NCI-H2171 (cell line): ENCODE measurements around the gene TM6SF1.
"Not testable (repeated sequence)": the region's sequence is repeated elsewhere in the genome, so short reads cannot be mapped to it uniquely, and the experiment has no call there.

ENCODE experiments used
- DNase-seq: peaks from one replicate; lab custom pipeline; 2025; lab: John Stamatoyannopoulos, UW

Gene TM6SF1

DNA sequence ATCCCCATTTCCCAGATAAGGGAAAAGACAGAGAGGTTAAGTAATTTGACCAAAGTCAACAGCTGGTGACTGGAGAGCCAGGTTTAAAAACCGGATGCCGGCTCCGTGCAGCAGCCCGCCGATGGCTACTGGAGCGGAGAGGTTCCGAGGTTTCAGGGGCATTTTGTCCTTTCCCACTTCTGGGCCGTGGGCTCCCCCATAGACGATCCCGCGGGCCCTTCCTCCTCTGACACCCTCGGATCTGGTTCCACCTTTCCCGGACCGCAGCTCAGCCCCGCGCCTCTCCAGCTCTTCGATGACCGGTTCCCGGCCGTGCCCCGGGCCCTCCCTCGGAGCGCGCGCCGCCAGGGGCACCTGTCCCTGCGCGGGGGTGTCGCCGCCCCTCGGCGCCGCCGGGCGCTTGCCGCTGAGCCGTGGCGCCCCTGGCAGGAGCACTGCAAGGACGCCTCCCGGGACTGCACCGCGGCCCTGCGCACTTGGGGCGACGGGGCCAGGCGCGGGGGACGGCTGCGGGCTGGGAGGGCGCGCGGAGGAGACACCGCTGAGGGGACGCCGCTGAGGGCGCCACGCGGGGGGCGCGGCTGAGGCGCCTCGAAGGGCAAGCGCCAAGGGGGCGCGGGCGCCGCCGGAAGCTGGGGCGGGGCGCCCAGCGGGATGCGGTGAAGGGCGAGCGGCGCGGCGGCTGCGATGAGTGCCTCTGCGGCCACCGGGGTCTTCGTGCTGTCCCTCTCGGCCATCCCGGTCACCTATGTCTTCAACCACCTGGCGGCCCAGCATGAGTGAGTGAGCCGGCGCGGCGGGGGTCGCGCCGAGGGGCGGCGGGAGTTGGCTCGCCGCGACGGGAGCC, at the start of gene TM6SF1:
Gene TM6SF1 (plus strand): TSS at position 652 of the 847 bp plus-strand sequence. CDS start 36 bp downstream, at position 688.
- DNase-seq = no peak

GRCh38 chr15:83057696-83058376, 49.6 kb upstream of the TM6SF1 start:
- DNase-seq = no peak

DNA sequence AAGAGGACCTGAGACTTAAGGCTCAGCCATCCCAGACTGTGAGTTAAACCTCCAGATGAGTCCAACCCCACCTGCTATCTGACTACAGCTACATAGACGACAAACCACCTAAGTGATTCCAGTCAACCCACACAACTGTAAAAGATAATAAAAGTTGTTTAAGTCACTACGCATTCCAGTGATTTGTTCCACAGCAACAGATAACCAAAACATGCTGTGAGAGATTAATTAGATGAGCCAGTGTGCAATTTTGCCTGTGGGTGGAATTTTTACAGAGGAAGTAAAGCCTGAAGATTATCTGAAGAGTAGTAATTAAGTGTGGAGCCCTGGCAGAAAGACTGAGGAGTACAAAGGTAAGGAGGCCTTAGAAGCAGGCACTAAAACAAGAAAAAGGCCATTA, 45.8 kb upstream of the TM6SF1 start:
- no peak for DNase-seq

DNA sequence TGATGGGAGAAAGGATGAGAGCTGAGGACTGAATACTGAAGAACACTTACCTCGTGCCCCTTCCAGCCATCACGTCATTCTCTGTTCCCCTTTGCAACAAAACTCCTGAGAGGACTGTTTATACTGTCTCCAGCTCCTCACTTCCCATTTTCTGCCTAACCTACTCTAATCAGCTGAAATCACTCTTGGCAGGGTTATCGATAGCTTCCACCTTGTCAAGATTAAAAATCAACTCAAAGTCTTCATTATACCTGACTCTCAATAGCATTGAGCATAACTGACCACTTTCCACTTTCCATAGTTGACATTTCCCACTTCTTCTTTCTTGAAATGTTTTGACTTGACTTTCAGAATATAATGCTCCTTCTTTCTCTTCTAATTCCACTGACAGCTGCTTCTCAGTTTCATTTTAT, 44.7 kb upstream of the TM6SF1 start:
- no peak for DNase-seq

DNA sequence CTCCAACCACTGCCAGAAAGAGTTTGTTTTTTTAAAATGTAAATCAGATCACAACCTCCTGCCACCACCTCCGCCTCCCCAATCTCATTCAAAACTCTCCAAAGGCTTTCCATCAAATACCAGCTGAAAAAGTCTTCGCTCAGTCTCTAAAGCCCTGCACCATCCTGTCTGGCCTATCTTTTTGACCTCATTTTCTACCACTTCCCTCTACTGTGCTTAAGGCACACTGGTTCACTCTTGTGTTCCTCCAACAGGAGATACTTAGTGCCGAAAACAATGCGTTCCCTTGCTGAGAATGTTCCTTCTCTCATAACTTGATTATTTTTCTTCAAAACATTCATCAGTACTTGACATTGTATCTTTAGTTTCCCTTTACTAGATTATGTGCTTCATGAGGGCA, 43.9 kb upstream of the TM6SF1 start:
- DNase-seq = no peak

- no peak for DNase-seq
These were observed 42.6 kb upstream of the TM6SF1 start for GRCh38 chr15:83064859-83065258.

GRCh38 chr15:83065431-83065830, 42.0 kb upstream of the TM6SF1 start:
- DNase-seq = no peak

DNA sequence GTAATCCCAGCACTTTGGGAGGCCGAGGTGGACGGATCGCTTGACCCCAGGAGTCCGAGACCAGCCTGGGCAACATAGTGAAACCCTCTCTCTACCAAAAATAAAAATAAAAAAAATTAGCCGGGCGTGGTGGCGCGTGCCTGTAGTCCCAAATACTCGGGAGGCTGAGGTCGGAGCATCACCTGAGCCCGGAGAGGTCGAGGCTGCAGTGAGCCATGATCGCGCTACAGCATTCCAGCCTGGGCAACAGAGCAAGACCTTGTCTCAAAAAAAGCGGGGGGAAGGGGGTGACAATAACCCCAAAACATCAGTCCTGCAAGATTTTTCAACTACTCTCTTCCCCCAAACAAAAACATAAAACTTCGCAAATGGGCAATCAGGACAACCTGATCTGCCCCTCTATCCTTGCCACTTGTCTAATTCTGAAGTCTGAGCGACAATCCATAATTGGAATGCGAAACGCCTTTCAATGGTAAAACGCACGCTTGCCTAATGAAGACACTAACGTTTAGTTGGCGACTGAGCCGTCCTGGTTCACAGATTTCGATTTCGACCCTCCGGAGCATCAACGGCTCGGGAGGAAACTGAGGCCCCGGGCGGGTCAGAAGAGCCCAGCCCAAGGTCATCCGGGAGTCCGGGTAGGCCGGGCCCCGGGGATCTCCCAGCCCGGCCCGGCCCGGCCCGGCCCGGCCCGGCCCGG, 41.3 kb upstream of the TM6SF1 start:
- DNase-seq = no peak

DNA sequence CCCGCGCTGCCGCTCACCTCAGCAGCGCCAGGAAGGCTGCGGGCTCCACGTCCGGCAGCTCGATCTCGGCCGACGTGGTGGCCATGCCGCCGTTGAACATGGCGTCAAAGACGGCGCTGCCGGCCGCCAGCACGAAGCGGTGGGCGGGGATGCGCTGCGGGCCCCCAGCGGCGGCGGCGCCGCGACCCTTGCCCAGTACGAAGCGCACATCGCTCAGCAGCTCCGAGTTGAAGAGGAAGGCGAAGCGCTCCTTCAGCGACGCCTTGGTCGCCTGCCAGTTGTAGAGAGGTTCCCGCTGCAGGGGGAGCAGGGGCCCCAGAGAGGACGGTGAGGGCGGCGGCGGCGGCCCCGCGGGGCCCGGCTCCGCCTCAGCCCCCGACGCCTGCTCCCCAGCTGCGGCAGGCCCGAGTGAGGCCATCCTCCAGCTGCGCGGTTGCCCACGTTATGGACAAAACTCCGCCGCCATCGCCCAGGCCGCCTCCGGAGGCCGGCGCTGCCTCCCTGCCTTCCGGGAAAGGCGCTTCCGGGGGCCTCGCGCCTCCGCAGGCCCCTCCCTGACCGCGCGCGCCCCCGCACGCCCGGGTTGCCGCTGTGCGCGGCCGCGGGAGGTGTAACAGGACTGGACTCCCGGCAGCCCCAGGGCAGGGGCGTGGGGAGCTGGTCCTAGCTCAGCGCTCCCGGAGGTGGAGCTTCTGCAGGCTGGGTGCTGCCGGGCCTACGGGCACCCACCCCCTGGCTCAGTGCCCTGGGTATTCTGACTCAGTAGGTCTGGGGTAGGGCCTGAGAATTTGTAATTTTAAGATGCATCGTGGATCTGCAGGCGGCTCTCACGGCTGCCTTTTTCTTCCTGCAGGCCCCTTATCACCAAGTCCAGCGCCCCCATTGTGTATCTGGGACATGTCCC, 40.5 kb upstream of the TM6SF1 start, which contains the start of gene BTBD1:
Gene BTBD1 (minus strand): TSS at position 519 of the 904 bp plus-strand sequence. CDS start 101 bp downstream, at position 418.
- peak; percentile 82 for DNase-seq

GRCh38 chr15:83067638-83067962, 39.8 kb upstream of the TM6SF1 start:
- DNase-seq = no peak

- DNase-seq = no peak
These were observed 39.4 kb upstream of the TM6SF1 start for GRCh38 chr15:83068054-83068453.

GRCh38 chr15:83069211-83069642, 38.2 kb upstream of the TM6SF1 start:
- DNase-seq = not testable (repeated sequence)

DNA sequence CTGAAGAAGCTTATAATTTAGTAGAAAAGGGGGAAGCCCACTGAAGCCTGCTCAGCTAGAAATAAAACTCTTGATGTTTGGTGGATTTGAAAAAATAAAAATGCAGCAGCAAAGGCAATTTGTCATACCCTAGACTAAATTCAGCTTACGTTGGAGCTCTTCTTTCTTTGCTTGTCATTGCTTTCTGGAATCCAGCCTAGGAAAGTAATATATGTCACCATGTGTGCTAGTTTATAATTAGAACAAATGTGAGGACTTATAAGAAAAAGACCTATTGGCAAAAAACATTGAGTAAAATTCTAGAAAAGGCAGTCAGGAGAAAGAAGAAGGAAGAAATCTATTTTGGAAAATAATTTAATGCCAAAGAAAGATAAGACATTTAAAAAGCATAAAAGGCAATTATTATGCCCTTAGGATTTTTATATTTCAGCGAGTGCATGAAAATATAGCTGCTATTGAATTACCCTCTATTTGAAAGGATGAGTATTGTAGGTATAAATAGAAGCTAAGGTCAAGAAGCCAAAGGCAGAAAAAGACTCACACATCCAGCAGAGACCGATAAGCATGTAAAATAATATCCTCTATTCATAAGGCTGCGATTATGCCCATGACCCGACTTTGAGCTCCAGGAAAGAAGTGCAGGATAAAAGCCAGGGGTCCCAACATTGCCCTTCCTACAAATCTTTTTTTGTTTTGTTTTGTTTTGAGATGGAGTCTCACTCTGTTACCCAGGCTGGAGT, 29.8 kb upstream of the TM6SF1 start:
- no peak for DNase-seq

DNA sequence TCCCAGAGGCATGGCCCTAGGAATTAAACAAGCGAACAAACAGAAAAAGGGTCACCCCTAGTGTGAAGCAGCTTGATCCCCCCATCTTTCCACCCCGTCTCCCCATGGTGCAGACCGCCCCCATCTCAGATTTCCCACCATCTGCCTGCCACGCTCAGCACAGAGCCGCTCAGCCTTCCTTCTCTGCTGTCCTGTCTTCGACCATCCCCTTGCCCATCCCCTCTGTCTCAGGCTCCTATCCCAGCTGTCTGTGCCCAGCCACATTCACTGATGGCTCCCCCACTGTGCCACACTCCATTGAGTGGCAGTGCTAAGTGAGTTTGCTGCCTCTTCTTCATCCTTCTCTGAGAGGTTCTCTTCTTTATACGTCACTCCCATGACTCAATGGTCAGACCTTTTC, 28.7 kb upstream of the TM6SF1 start:
- no peak for DNase-seq

GRCh38 chr15:83081256-83082014, 26.0 kb upstream of the TM6SF1 start:
- no peak for DNase-seq

GRCh38 chr15:83082730-83083386, 24.6 kb upstream of the TM6SF1 start:
- no peak for DNase-seq

- DNase-seq = not testable (repeated sequence)
These were observed 22.0 kb upstream of the TM6SF1 start for GRCh38 chr15:83085461-83085860.

DNA sequence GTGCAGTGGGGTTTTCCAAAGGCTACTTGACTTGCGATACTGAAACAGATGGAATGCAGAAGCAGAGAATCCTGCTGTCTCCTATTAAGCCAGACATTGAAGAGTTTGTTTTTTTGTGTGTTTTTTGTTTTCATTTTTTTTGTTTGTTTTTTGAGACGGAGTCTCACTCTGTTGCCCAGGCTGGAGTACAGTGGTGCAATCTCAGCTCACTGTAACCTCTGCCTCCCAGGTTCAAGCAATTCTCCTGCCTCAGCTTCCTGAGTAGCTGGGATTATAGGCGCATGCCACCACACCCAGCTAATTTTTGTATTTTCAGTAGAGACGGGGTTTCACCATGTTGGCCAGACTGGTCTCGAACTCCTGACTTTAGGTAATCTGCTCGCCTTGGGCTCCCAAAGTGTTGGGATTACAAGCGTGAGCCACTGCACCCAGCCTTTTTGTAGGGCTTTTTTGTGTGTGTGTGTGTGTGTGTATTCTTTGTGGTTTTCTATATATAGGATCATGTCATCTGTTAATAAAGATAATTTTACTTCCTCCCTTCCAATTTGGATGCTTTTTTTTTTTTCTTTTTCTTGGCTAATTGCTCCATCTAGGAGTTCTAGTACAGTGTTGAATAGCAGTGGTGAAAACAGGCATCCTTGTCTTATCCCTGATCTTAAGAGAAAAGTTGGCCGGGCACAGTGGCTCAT, 21.4 kb upstream of the TM6SF1 start:
- DNase-seq = not testable (repeated sequence)

DNA sequence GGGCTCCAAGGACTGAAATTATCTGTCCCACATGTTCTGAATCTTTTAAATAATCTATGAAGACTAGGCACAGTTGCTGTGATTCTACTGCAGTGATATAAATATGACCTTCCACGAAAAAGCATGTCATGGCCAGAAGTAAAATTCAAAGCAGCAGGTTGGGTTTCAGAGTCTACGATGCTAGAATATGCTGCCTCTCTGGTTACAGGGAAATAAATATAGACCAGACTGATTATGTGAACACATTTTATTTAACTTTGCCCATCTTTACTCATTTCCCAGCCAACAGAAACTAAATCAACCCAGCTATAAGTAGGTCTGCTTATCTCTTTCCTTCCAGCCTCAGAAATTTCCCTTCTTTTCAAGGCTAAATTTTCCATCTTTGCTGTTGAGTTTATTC, 19.9 kb upstream of the TM6SF1 start:
- no peak for DNase-seq
